OCI-LY1 (cell line): ENCODE results near the gene ZNF17.

Experiments
- CTCF ChIP-seq: fragments of 200-600 bp; sonication (generic), shearing (Covaris generic); IDR thresholded peaks from 2 replicates; pipeline ENCODE4 v1.5.1; 2017; ENCODE audit warnings: mild to moderate bottlenecking, antibody characterized with exemption, low read length, moderate library complexity, mixed read lengths
- EZH2 ChIP-seq: fragments of 200-600 bp; sonication (generic), shearing (Covaris generic); IDR thresholded peaks from 2 replicates; pipeline ENCODE4 v1.8.0; 2017; ENCODE audit warnings: borderline replicate concordance, mixed run types, mild to moderate bottlenecking, antibody characterized with exemption, low read length, moderate library complexity, mixed read lengths

GRCh38 chr19:57362997-57363687 is 47.8 kb upstream of the ZNF17 start, which contains the start of the genes TRAPPC2B and ZNF547:
- TF ChIP-seq CTCF (no peak), EZH2 (no peak)
